Lower lobe of right lung (tissue), 2 donors: Measurements from ENCODE around the gene RAI14. TPM values are rescaled to one million over a fixed set of nuclear protein-coding genes. Genes with fewer than 3 reads are reported as not detected.

Source experiments
- ATAC-seq, 2 donors: fragments of 200-7000 bp; cut with Tn5 transposase; one replicate each; pipeline ENCODE4 v1.9.1; 2020 to 2022; ENCODE audit warnings: mild to moderate bottlenecking in 2 of 2, moderate library complexity in 2 of 2
- DNase-seq: peaks from one replicate; pipeline ENCODE4 v3.0.0-alpha.2; 2020
- H3K27ac ChIP-seq: fragments of 200-600 bp; one replicate; pipeline ENCODE4 v1.8.0; 2022
- H3K27me3 ChIP-seq: fragments of 200-600 bp; one replicate; pipeline ENCODE4 v1.8.0; 2022; ENCODE audit warnings: low read depth
- H3K36me3 ChIP-seq: fragments of 200-600 bp; one replicate; pipeline ENCODE4 v1.8.0; 2022; ENCODE audit warnings: mild to moderate bottlenecking
- H3K4me1 ChIP-seq: fragments of 200-600 bp; one replicate; pipeline ENCODE4 v1.8.0; 2022
- H3K4me3 ChIP-seq: fragments of 200-600 bp; one replicate; pipeline ENCODE4 v1.8.0; 2022; ENCODE audit warnings: mild to moderate bottlenecking
- H3K9me3 ChIP-seq: fragments of 200-600 bp; one replicate; pipeline ENCODE4 v1.8.0; 2022
- intact Hi-C: fragments of 100-400 bp; cut with DNase I; formaldehyde crosslinking; loops from one replicate; pipeline ENCODE4 v1.11.0; 2022
- total RNA-seq: library from RNA; stranded (reverse); fragmentation: NEBNext Ultra II Directional; extraction: Animal tissue kit (Norgen Biotek cat#: 25700); gene quantifications from one replicate; pipeline ENCODE4 v1.2.1, GENCODE V29; 2021
- TF ChIP-seq, protein P1 (sequence below): fragments of 200-600 bp; IDR thresholded peaks from one replicate; pipeline ENCODE4 v1.8.0; 2022; ENCODE audit warnings: antibody characterized with exemption, mild to moderate bottlenecking
- donor health status: DM: no; HTN: yes; CAD: no; lungs with severe emphysema.

The RAI14 gene
- total RNA-seq, 1 donor from 2014 or later, result 66.8 TPM

GRCh38 chr5:34709861-34710673 lies 53.9 kb downstream of the RAI14 start:
- ATAC-seq, result peak in 1 of 2 donors; percentile 28
- peaks cover 9% of the 10 kb centered on the region for H3K4me1 ChIP-seq
- no peak overlapping the region for H3K27ac ChIP-seq
- no peaks in the 10 kb centered on the region for H3K27me3 ChIP-seq
- no peak overlapping the region for H3K4me3 ChIP-seq
- no peak for DNase-seq
- H3K9me3 ChIP-seq, result no peaks in the 10 kb centered on the region
- TF ChIP-seq, protein P1, sequence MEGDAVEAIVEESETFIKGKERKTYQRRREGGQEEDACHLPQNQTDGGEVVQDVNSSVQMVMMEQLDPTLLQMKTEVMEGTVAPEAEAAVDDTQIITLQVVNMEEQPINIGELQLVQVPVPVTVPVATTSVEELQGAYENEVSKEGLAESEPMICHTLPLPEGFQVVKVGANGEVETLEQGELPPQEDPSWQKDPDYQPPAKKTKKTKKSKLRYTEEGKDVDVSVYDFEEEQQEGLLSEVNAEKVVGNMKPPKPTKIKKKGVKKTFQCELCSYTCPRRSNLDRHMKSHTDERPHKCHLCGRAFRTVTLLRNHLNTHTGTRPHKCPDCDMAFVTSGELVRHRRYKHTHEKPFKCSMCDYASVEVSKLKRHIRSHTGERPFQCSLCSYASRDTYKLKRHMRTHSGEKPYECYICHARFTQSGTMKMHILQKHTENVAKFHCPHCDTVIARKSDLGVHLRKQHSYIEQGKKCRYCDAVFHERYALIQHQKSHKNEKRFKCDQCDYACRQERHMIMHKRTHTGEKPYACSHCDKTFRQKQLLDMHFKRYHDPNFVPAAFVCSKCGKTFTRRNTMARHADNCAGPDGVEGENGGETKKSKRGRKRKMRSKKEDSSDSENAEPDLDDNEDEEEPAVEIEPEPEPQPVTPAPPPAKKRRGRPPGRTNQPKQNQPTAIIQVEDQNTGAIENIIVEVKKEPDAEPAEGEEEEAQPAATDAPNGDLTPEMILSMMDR, result no peak
- H3K36me3 ChIP-seq, result no peaks in the 10 kb centered on the region
- intact Hi-C loops, result no loop called here

GRCh38 chr5:34712565-34712964 lies 56.4 kb downstream of the RAI14 start:
- ATAC-seq, result no peak
- no peak overlapping the region for H3K4me3 ChIP-seq
- TF ChIP-seq, protein P1, result no peak
- H3K27me3 ChIP-seq, result no peaks in the 10 kb centered on the region
- H3K36me3 ChIP-seq, result no peaks in the 10 kb centered on the region
- no peak for DNase-seq
- peaks cover 11% of the 10 kb centered on the region for H3K4me1 ChIP-seq
- no peaks in the 10 kb centered on the region for H3K9me3 ChIP-seq
- intact Hi-C loops, result no loop called here
- H3K27ac ChIP-seq, result no peak overlapping the region

- TF ChIP-seq, protein P1, result no peak
- H3K27me3 ChIP-seq, result no peaks in the 10 kb centered on the region
- intact Hi-C loops, result no loop called here
- H3K4me1 ChIP-seq, result peaks cover 14% of the 10 kb centered on the region
- H3K36me3 ChIP-seq, result no peaks in the 10 kb centered on the region
- no peak for ATAC-seq
- no peak for DNase-seq
- no peak overlapping the region for H3K4me3 ChIP-seq
- no peaks in the 10 kb centered on the region for H3K9me3 ChIP-seq
- H3K27ac ChIP-seq, result no peak overlapping the region
Measured at GRCh38 chr5:34715711-34716110, 59.6 kb downstream of the RAI14 start.

GRCh38 chr5:34716986-34717385 lies 60.9 kb downstream of the RAI14 start:
- Histone ChIP-seq H3K27ac (peak overlapping the region; percentile 15), H3K4me3 (no peak overlapping the region), H3K4me1 (peaks cover 18% of the 10 kb centered on the region), H3K36me3 (no peaks in the 10 kb centered on the region), H3K9me3 (no peaks in the 10 kb centered on the region), H3K27me3 (no peaks in the 10 kb centered on the region)
- intact Hi-C loops, result no loop called here
- TF ChIP-seq, protein P1, result no peak
- ATAC-seq (no peak), DNase-seq (no peak)

- TF ChIP-seq, protein P1, result no peak
- no peak for DNase-seq
- Histone ChIP-seq H3K27me3 (no peaks in the 10 kb centered on the region), H3K36me3 (no peaks in the 10 kb centered on the region), H3K4me1 (peaks cover 18% of the 10 kb centered on the region), H3K9me3 (no peaks in the 10 kb centered on the region), H3K27ac (peak overlapping the region; percentile 15), H3K4me3 (no peak overlapping the region)
- intact Hi-C loops, result no loop called here
- peak; percentile 71 to 76 for ATAC-seq
Measured at GRCh38 chr5:34717426-34718327, 61.5 kb downstream of the RAI14 start.
